KMS-11 (cell line): ENCODE measurements around the gene TTC34.

ENCODE experiments used
- H2AFZ ChIP-seq: fragments of 200-600 bp; sonication (generic); 2 replicates; pipeline ENCODE4 v1.6.1; 2016; ENCODE audit warnings: antibody characterized with exemption, mixed run types, low read depth
- H3K27ac ChIP-seq: fragments of 200-600 bp; sonication (generic); 2 replicates; pipeline ENCODE4 v1.6.1; 2016; ENCODE audit warnings: mild to moderate bottlenecking, mixed run types
- H3K27me3 ChIP-seq: fragments of 200-600 bp; sonication (generic); 2 replicates; pipeline ENCODE4 v1.6.1; 2017; ENCODE audit warnings: mild to moderate bottlenecking, low read depth, mixed run types, moderate library complexity; ENCODE audit not compliant: insufficient read depth
- H3K36me3 ChIP-seq: fragments of 200-600 bp; sonication (generic); 2 replicates; pipeline ENCODE4 v1.6.1; 2017; ENCODE audit warnings: mild to moderate bottlenecking, mixed run types; ENCODE audit not compliant: insufficient read depth
- H3K4me1 ChIP-seq: fragments of 200-600 bp; sonication (generic); 2 replicates; pipeline ENCODE4 v1.6.1; 2016; ENCODE audit warnings: mild to moderate bottlenecking, low read depth, mixed run types; ENCODE audit not compliant: poor library complexity, severe bottlenecking
- H3K4me2 ChIP-seq: fragments of 200-600 bp; sonication (generic); 2 replicates; pipeline ENCODE4 v1.7.0; 2016; ENCODE audit warnings: mild to moderate bottlenecking, mixed run types
- H3K4me3 ChIP-seq: fragments of 200-600 bp; sonication (generic); IDR thresholded peaks from 2 replicates; pipeline ENCODE4 v1.6.1; 2017; ENCODE audit warnings: low read depth, low read length, mixed read lengths; ENCODE audit not compliant: insufficient read depth
- H3K79me2 ChIP-seq: fragments of 200-600 bp; sonication (generic); 2 replicates; pipeline ENCODE4 v1.6.1; 2016; ENCODE audit warnings: low read depth, mixed run types; ENCODE audit not compliant: insufficient read depth
- H3K9ac ChIP-seq: fragments of 200-600 bp; sonication (generic); 2 replicates; pipeline ENCODE4 v1.6.1; 2016; ENCODE audit warnings: mild to moderate bottlenecking, mixed run types
- H4K20me1 ChIP-seq: fragments of 200-600 bp; sonication (generic); 2 replicates; pipeline ENCODE4 v1.6.1; 2016; ENCODE audit warnings: mild to moderate bottlenecking, mixed run types; ENCODE audit not compliant: insufficient read depth
- TF ChIP-seq, protein P1 (sequence below): fragments of 200-600 bp; sonication (generic); conservative IDR thresholded peaks from 2 replicates; pipeline ENCODE4 v1.6.1; 2017; ENCODE audit warnings: low read depth, mild to moderate bottlenecking, antibody characterized with exemption, low read length, moderate library complexity, mixed read lengths

Gene TTC34

DNA sequence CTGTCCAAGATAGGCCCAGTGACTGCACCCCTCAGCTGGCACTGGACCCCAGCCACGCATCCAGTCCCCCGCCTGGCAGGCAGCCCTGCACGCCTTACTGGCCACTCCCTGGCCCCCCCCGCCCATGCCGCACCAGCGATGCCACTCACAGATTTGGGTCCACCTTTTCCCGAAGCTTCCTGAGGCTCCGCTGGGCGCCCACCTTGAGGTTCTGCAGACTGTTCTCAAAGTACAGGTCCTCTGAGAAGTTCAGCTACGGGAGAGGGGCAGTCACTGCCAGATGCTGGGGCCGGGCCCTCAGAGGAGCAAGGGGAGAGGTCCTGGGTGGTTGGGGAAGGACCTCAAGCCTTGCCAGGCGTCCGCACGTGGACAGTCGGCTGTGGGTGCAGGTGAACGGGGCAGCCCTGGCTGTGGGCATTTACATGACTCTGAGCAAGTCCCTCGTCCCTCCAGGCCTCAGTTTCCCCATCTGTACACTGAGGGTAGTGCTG, 206.8 kb downstream of the TTC34 start:
- H3K4me1 ChIP-seq: no peaks in the 10 kb centered on the region
- H3K36me3 ChIP-seq: no peaks in the 10 kb centered on the region
- peaks cover 80% of the 10 kb centered on the region for H3K27me3 ChIP-seq

DNA sequence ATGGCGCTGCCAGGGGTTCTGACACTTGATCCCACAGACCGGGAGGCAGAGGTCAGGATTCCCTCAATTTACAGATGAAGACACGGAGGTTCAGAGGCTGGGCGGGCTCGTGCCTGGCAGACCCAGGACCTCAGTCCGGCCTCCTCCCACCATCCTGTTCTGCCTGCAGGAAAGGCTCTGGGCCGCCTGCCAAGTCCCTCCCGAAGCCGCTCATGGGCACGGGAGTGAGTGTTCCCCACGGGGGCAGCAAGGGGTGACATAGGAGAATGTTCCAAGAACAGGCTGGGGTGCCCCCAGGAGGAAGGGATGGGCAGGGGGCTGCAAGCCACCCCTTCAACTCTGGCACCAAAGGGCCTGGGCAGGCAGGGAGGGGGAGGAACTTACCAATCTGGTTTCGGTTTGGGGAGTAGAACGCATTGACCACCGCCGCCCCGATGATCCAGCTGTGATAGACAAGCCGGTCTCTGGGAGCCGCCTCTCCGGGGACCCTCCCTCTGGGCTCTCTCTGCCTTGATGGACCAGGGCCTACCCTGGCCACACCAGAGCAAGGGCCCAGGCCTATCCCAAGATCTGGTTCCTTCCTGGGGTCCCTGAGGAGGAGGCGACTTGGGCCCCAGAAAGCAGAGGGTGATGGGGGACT, 207.4 kb downstream of the TTC34 start:
- Histone ChIP-seq H2AFZ (no peak overlapping the region), H3K4me3 (no peak overlapping the region), H3K4me1 (no peaks in the 10 kb centered on the region), H3K4me2 (no peak overlapping the region), H3K36me3 (no peaks in the 10 kb centered on the region), H4K20me1 (no peaks in the 10 kb centered on the region), H3K27me3 (peaks cover 75% of the 10 kb centered on the region), H3K9ac (no peak overlapping the region), H3K27ac (no peak overlapping the region), H3K79me2 (no peaks in the 10 kb centered on the region)
- TF ChIP-seq, protein P1, sequence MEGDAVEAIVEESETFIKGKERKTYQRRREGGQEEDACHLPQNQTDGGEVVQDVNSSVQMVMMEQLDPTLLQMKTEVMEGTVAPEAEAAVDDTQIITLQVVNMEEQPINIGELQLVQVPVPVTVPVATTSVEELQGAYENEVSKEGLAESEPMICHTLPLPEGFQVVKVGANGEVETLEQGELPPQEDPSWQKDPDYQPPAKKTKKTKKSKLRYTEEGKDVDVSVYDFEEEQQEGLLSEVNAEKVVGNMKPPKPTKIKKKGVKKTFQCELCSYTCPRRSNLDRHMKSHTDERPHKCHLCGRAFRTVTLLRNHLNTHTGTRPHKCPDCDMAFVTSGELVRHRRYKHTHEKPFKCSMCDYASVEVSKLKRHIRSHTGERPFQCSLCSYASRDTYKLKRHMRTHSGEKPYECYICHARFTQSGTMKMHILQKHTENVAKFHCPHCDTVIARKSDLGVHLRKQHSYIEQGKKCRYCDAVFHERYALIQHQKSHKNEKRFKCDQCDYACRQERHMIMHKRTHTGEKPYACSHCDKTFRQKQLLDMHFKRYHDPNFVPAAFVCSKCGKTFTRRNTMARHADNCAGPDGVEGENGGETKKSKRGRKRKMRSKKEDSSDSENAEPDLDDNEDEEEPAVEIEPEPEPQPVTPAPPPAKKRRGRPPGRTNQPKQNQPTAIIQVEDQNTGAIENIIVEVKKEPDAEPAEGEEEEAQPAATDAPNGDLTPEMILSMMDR: no peak

More for the DNA sequence above, 206.8 kb downstream of the TTC34 start:
- Histone ChIP-seq H3K27ac (no peak overlapping the region), H2AFZ (no peak overlapping the region), H3K79me2 (no peaks in the 10 kb centered on the region), H3K9ac (no peak overlapping the region), H3K4me2 (no peak overlapping the region), H4K20me1 (no peaks in the 10 kb centered on the region), H3K4me3 (no peak overlapping the region)
- TF ChIP-seq, protein P1: no peak

DNA sequence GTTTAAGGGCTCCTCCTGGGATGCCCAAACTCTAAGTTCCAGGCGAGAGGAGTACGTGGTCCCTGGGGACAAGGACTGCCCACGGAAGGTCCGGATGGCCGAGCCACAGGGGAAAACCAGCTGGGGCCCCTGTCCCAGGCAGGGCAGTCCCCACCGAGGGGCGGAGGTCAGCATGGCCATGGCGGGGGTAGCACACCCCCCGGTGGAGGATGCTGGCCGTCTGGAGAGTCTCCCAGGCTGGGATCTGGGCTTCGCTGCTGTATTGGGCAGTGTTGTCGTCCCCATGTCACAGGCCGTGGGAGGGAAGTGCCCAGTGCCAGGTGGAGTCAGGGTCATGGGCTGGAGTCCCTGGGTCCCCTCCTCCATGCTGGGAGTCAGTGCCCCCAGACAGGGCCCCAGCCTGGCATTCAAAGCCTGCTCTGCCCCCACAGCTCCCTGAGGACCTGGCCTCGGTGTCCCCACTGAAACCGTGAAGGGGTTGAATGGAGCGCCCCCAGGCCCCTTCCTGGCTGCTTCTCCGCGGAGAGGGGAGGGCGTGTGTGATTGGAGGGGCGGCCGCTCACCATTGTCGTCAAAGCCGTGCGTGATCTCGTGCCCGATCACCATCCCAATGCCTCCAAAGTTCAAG, 208.1 kb downstream of the TTC34 start:
- Histone ChIP-seq H2AFZ (no peak overlapping the region), H3K4me2 (no peak overlapping the region), H4K20me1 (no peaks in the 10 kb centered on the region), H3K27me3 (peaks cover 71% of the 10 kb centered on the region), H3K9ac (no peak overlapping the region), H3K4me3 (no peak overlapping the region), H3K4me1 (no peaks in the 10 kb centered on the region), H3K79me2 (no peaks in the 10 kb centered on the region), H3K27ac (no peak overlapping the region), H3K36me3 (no peaks in the 10 kb centered on the region)
- TF ChIP-seq, protein P1: no peak

DNA sequence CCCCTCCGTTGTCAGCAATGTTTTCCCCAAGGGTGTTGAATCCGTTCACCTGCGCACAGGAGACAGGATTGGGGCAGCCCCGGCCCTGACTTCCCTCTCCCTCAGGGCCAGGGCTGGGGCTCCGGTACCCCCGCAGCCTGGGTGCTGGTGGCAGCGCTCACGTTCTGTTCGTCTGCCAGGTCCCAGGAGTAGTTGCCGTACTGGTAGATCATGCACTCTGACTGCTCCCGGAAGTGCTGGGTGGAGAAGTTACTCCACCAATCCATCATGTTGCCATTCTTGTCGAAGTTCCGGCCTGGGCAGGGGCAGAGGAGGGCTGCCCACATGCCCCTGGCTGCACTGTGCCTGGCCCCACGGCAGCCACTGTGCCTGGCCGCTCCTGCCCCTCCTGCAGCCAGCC, 208.8 kb downstream of the TTC34 start:
- Histone ChIP-seq H3K4me3 (no peak overlapping the region), H3K79me2 (no peaks in the 10 kb centered on the region), H3K36me3 (no peaks in the 10 kb centered on the region), H3K4me1 (no peaks in the 10 kb centered on the region), H3K27me3 (peaks cover 67% of the 10 kb centered on the region), H3K4me2 (no peak overlapping the region), H3K9ac (no peak overlapping the region), H3K27ac (no peak overlapping the region), H4K20me1 (no peaks in the 10 kb centered on the region), H2AFZ (no peak overlapping the region)
- TF ChIP-seq, protein P1: no peak
